ENCODE data around the gene ACOX3. TPM values are rescaled to one million over a fixed set of nuclear protein-coding genes. Genes with fewer than 3 reads are reported as not detected.

ACOX3 gene
- polyA plus RNA-seq, 1 of the 3 experiments (the other 2 are of a cell fraction) = 8.4 TPM

DNA sequence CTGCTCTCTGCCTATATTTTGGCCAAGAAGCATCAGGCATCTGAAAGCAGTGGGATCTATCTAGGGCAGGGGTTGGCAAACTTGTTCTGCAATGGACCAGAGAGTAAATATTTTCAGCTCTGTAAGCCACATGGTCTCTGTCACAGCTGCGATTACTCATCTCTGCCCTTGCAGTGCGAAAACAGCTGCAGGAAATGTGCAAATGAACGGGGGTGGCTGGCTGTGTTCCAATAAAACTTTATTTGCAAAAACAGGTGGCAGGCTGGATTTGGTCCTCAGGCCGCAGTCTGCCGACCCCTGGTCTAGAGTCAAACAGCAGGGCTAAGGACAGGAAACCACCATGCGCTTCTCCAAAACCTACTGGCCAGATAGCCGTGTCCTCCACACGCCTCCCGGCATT is 48.6 kb downstream of the ACOX3 start:
- H3F3A ChIP-seq (replicated peaks; ENCODE audit: insufficient read depth) = peaks cover 12% of the 10 kb centered on the region
- no peak overlapping the region for H2AFZ ChIP-seq (ENCODE audit: low read depth)
- H3K4me3 ChIP-seq (ENCODE audit: low read depth in 2 of 2, low read length in 1 of 2) = no peak overlapping the region
- H3K9me2 ChIP-seq = no peaks in the 10 kb centered on the region
- peaks cover 17 to 37% of the 10 kb centered on the region in 2 experiments for H3K36me3 ChIP-seq (replicated peaks in 1 of 2; ENCODE audit: control insufficient read depth in 1 of 2, insufficient read depth in 2 of 2, low read length in 1 of 2)
- no peaks in the 10 kb centered on the region for H4K20me1 ChIP-seq (ENCODE audit: insufficient read depth)
- H3K79me2 ChIP-seq (ENCODE audit: insufficient read depth) = no peaks in the 10 kb centered on the region
- H3K4me1 ChIP-seq (ENCODE audit: control insufficient read depth in 1 of 2, insufficient read depth in 2 of 2, low read depth in 1 of 2, low read length in 1 of 2) = peaks cover 14 to 44% of the 10 kb centered on the region in 2 experiments
- ChIA-PET POLR2A (no interaction called here), CTCF (interaction anchor here (1.2 to 6.8 kb wide), 3 partner anchors 11 to 154 kb away, joined by 3 to 41 read pairs (median 6); no protein-coding TSS in a partner anchor)
- H3K4me2 ChIP-seq = no peak overlapping the region
- H3K27me3 ChIP-seq (ENCODE audit: insufficient read depth) = no peaks in the 10 kb centered on the region
- 73% methylated on average over 9 of the region's 9 CpGs for WGBS (ENCODE audit: low lambda C conversion rate)
- peak overlapping the region in 1 of 2 experiments; percentile 11; a peak in 1 of 4 replicates for H3K27ac ChIP-seq (ENCODE audit: low read depth in 2 of 2, low read length in 1 of 2)
- no peaks in the 10 kb centered on the region for H3K9me3 ChIP-seq
- H3K9ac ChIP-seq = no peak overlapping the region
- DNase-seq = no peak
- TF ChIP-seq MEF2A (IDR thresholded peaks at IDR 0.05; ENCODE audit: borderline replicate concordance, low read depth) = no peak
- no peak for TF ChIP-seq GABPA (IDR thresholded peaks at IDR 0.05; ENCODE audit: low read depth)
- TF ChIP-seq, protein P1, sequence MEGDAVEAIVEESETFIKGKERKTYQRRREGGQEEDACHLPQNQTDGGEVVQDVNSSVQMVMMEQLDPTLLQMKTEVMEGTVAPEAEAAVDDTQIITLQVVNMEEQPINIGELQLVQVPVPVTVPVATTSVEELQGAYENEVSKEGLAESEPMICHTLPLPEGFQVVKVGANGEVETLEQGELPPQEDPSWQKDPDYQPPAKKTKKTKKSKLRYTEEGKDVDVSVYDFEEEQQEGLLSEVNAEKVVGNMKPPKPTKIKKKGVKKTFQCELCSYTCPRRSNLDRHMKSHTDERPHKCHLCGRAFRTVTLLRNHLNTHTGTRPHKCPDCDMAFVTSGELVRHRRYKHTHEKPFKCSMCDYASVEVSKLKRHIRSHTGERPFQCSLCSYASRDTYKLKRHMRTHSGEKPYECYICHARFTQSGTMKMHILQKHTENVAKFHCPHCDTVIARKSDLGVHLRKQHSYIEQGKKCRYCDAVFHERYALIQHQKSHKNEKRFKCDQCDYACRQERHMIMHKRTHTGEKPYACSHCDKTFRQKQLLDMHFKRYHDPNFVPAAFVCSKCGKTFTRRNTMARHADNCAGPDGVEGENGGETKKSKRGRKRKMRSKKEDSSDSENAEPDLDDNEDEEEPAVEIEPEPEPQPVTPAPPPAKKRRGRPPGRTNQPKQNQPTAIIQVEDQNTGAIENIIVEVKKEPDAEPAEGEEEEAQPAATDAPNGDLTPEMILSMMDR (IDR thresholded peaks at IDR 0.05) = no peak
- TF ChIP-seq MXI1 (IDR thresholded peaks at IDR 0.05; ENCODE audit: low read depth, low read length) = peak; percentile 86
- TF ChIP-seq RFX5 (IDR thresholded peaks at IDR 0.05; ENCODE audit: low read length) = no peak
- no peak for TF ChIP-seq FOXJ3 (CRISPR knock-in tag; IDR thresholded peaks at IDR 0.05)
- TF ChIP-seq, protein P2, sequence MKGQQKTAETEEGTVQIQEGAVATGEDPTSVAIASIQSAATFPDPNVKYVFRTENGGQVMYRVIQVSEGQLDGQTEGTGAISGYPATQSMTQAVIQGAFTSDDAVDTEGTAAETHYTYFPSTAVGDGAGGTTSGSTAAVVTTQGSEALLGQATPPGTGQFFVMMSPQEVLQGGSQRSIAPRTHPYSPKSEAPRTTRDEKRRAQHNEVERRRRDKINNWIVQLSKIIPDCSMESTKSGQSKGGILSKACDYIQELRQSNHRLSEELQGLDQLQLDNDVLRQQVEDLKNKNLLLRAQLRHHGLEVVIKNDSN (IDR thresholded peaks at IDR 0.05; ENCODE audit: borderline replicate concordance, low read depth) = no peak
- TF ChIP-seq GATA2 (CRISPR knock-in tag; IDR thresholded peaks at IDR 0.05) = no peak
- peak; percentile 81 for TF ChIP-seq TCF12 (IDR thresholded peaks at IDR 0.05)
- TF ChIP-seq, protein P3, sequence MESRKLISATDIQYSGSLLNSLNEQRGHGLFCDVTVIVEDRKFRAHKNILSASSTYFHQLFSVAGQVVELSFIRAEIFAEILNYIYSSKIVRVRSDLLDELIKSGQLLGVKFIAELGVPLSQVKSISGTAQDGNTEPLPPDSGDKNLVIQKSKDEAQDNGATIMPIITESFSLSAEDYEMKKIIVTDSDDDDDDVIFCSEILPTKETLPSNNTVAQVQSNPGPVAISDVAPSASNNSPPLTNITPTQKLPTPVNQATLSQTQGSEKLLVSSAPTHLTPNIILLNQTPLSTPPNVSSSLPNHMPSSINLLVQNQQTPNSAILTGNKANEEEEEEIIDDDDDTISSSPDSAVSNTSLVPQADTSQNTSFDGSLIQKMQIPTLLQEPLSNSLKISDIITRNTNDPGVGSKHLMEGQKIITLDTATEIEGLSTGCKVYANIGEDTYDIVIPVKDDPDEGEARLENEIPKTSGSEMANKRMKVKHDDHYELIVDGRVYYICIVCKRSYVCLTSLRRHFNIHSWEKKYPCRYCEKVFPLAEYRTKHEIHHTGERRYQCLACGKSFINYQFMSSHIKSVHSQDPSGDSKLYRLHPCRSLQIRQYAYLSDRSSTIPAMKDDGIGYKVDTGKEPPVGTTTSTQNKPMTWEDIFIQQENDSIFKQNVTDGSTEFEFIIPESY (IDR thresholded peaks at IDR 0.05; ENCODE audit: borderline replicate concordance, low read depth) = no peak
- TF ChIP-seq, protein P4, sequence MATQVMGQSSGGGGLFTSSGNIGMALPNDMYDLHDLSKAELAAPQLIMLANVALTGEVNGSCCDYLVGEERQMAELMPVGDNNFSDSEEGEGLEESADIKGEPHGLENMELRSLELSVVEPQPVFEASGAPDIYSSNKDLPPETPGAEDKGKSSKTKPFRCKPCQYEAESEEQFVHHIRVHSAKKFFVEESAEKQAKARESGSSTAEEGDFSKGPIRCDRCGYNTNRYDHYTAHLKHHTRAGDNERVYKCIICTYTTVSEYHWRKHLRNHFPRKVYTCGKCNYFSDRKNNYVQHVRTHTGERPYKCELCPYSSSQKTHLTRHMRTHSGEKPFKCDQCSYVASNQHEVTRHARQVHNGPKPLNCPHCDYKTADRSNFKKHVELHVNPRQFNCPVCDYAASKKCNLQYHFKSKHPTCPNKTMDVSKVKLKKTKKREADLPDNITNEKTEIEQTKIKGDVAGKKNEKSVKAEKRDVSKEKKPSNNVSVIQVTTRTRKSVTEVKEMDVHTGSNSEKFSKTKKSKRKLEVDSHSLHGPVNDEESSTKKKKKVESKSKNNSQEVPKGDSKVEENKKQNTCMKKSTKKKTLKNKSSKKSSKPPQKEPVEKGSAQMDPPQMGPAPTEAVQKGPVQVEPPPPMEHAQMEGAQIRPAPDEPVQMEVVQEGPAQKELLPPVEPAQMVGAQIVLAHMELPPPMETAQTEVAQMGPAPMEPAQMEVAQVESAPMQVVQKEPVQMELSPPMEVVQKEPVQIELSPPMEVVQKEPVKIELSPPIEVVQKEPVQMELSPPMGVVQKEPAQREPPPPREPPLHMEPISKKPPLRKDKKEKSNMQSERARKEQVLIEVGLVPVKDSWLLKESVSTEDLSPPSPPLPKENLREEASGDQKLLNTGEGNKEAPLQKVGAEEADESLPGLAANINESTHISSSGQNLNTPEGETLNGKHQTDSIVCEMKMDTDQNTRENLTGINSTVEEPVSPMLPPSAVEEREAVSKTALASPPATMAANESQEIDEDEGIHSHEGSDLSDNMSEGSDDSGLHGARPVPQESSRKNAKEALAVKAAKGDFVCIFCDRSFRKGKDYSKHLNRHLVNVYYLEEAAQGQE (IDR thresholded peaks at IDR 0.05; ENCODE audit: low read depth, low read length) = no peak
- no peak for TF ChIP-seq EZH2phosphoT487 (IDR thresholded peaks at IDR 0.05; ENCODE audit: borderline replicate concordance, low read depth)
- peak; percentile 55 for TF ChIP-seq NFIC (IDR thresholded peaks at IDR 0.05; ENCODE audit: borderline replicate concordance)
- TF ChIP-seq SMC3 (IDR thresholded peaks at IDR 0.05; ENCODE audit: low read depth, low read length) = no peak
- no peak for TF ChIP-seq FOSL2 (IDR thresholded peaks at IDR 0.05; ENCODE audit: borderline replicate concordance, low read depth)
- TF ChIP-seq JUND (IDR thresholded peaks at IDR 0.05) = no peak
- TF ChIP-seq, protein P5, sequence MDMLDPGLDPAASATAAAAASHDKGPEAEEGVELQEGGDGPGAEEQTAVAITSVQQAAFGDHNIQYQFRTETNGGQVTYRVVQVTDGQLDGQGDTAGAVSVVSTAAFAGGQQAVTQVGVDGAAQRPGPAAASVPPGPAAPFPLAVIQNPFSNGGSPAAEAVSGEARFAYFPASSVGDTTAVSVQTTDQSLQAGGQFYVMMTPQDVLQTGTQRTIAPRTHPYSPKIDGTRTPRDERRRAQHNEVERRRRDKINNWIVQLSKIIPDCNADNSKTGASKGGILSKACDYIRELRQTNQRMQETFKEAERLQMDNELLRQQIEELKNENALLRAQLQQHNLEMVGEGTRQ (IDR thresholded peaks at IDR 0.05; ENCODE audit: borderline replicate concordance, low read depth, low read length) = no peak
- no peak for TF ChIP-seq NRF1 (IDR thresholded peaks at IDR 0.05; ENCODE audit: low read depth, low read length)
- no peak for TF ChIP-seq ELF1 (IDR thresholded peaks at IDR 0.05)
- TF ChIP-seq TEAD4 (IDR thresholded peaks at IDR 0.05; ENCODE audit: borderline replicate concordance, insufficient read depth) = no peak
- no peak for TF ChIP-seq POLR2AphosphoS5 (IDR thresholded peaks at IDR 0.05; ENCODE audit: low read depth, low read length)
- no peak for TF ChIP-seq SIN3A (IDR thresholded peaks at IDR 0.05; ENCODE audit: borderline replicate concordance, low read depth, low read length)
- TF ChIP-seq YY1 (IDR thresholded peaks at IDR 0.05; ENCODE audit: low read depth) = no peak
- TF ChIP-seq RXRA (IDR thresholded peaks at IDR 0.05; ENCODE audit: borderline replicate concordance, low read depth) = no peak
- TF ChIP-seq, protein P6, sequence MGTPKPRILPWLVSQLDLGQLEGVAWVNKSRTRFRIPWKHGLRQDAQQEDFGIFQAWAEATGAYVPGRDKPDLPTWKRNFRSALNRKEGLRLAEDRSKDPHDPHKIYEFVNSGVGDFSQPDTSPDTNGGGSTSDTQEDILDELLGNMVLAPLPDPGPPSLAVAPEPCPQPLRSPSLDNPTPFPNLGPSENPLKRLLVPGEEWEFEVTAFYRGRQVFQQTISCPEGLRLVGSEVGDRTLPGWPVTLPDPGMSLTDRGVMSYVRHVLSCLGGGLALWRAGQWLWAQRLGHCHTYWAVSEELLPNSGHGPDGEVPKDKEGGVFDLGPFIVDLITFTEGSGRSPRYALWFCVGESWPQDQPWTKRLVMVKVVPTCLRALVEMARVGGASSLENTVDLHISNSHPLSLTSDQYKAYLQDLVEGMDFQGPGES (IDR thresholded peaks at IDR 0.05; ENCODE audit: low read depth, low read length) = no peak
- no peak for TF ChIP-seq RAD21 (IDR thresholded peaks at IDR 0.05; ENCODE audit: low read length)
